Neural cell (in vitro differentiated cells): Measurements from ENCODE around the gene CCIN. TPM values are rescaled to one million over a fixed set of nuclear protein-coding genes. Genes with fewer than 3 reads are reported as not detected.

Experiments used
- H2AFZ ChIP-seq: fragments of 200-600, 300-800 bp; sonication (generic), shearing (Covaris generic); 2 replicates; pipeline ENCODE4 v1.6.0; 2014; ENCODE audit warnings: low read depth, mild to moderate bottlenecking, antibody characterized with exemption, low read length, moderate library complexity
- H3F3A ChIP-seq: fragments of 200-600 bp; shearing (Covaris generic); 2 replicates; pipeline ENCODE4 v1.6.1; 2016; ENCODE audit warnings: mild to moderate bottlenecking, moderate library complexity, mixed read lengths, antibody characterized with exemption, low read length; ENCODE audit not compliant: insufficient read depth, poor library complexity, severe bottlenecking
- H3K27ac ChIP-seq: fragments of 200-600, 300-800 bp; sonication (generic), shearing (Covaris generic); 2 replicates; pipeline ENCODE4 v1.5.1; 2014; ENCODE audit warnings: mild to moderate bottlenecking, low read length, moderate library complexity
- H3K27me3 ChIP-seq: fragments of 300-800, 200-600 bp; sonication (generic), shearing (Covaris generic); 2 replicates; pipeline ENCODE4 v1.6.0; 2014; ENCODE audit warnings: mild to moderate bottlenecking, low read depth, low read length, moderate library complexity; ENCODE audit not compliant: insufficient read depth
- H3K36me3 ChIP-seq: fragments of 300-800, 200-600 bp; sonication (generic), shearing (Covaris generic); 2 replicates; pipeline ENCODE4 v1.5.1; 2014; ENCODE audit warnings: mild to moderate bottlenecking, antibody characterized with exemption, low read length, moderate library complexity; ENCODE audit not compliant: insufficient read depth
- H3K4me2 ChIP-seq: fragments of 300-800, 200-600 bp; sonication (generic), shearing (Covaris generic); 2 replicates; pipeline ENCODE4 v1.6.0; 2014; ENCODE audit warnings: mild to moderate bottlenecking, low read length
- H3K4me3 ChIP-seq: fragments of 300-800, 200-600 bp; sonication (generic), shearing (Covaris generic); 2 replicates; pipeline ENCODE4 v1.5.1; 2014; ENCODE audit warnings: mild to moderate bottlenecking, low read length, moderate library complexity
- H3K79me2 ChIP-seq: fragments of 200-600 bp; shearing (Covaris generic); replicated peaks from 2 replicates; pipeline ENCODE4 v1.6.0; 2014; ENCODE audit warnings: mild to moderate bottlenecking, low read length, moderate library complexity; ENCODE audit not compliant: insufficient read depth
- H3K9ac ChIP-seq: fragments of 300-800, 200-600 bp; sonication (generic), shearing (Covaris generic); 2 replicates; pipeline ENCODE4 v1.6.1; 2016; ENCODE audit warnings: mild to moderate bottlenecking, low read length, mixed read lengths
- H3K9me2 ChIP-seq: fragments of 200-600 bp; shearing (Covaris generic); 2 replicates; pipeline ENCODE4 v1.6.1; 2016; ENCODE audit warnings: mild to moderate bottlenecking, low read length, mixed read lengths; ENCODE audit not compliant: insufficient read depth
- H3K9me3 ChIP-seq: fragments of 200-600, 300-800 bp; sonication (generic), shearing (Covaris generic); 2 replicates; pipeline ENCODE4 v1.6.1; 2016; ENCODE audit warnings: mild to moderate bottlenecking, mixed run types, low read length, moderate library complexity, mixed read lengths
- H4K20me1 ChIP-seq: fragments of 200-600 bp; shearing (Covaris generic); 2 replicates; pipeline ENCODE4 v1.6.1; 2016; ENCODE audit warnings: mild to moderate bottlenecking, mixed run types; ENCODE audit not compliant: insufficient read depth
- CTCF ChIP-seq: fragments of 450-650 bp; IDR thresholded peaks from 2 replicates; pipeline ENCODE4 v1.5.1; 2014; ENCODE audit warnings: antibody characterized with exemption, mild to moderate bottlenecking, moderate library complexity; ENCODE audit not compliant: poor library complexity, severe bottlenecking
- EP300 ChIP-seq: fragments of 450-650 bp; conservative IDR thresholded peaks from 2 replicates; pipeline ENCODE4 v1.6.1; 2014; ENCODE audit warnings: antibody characterized with exemption, mild to moderate bottlenecking, moderate library complexity; ENCODE audit not compliant: poor library complexity, severe bottlenecking
- EZH2 ChIP-seq: fragments of 200-600, 300-800 bp; shearing (Covaris generic), sonication (generic); IDR thresholded peaks from 2 replicates; pipeline ENCODE4 v1.6.1; 2014; ENCODE audit warnings: antibody characterized with exemption, low read length, borderline replicate concordance, mild to moderate bottlenecking; ENCODE audit not compliant: insufficient read depth, poor library complexity, severe bottlenecking
- MXI1 ChIP-seq: fragments of 450-650 bp; conservative IDR thresholded peaks from 2 replicates; pipeline ENCODE4 v1.6.1; 2014; ENCODE audit warnings: antibody characterized with exemption, mild to moderate bottlenecking; ENCODE audit not compliant: poor library complexity, severe bottlenecking
- POLR2AphosphoS5 ChIP-seq: IDR thresholded peaks from 2 replicates; pipeline ENCODE4 v1.6.1; 2012
- RAD21 ChIP-seq: fragments of 450-650 bp; conservative IDR thresholded peaks from 2 replicates; pipeline ENCODE4 v1.6.1; 2014; ENCODE audit warnings: antibody characterized with exemption, mild to moderate bottlenecking, moderate library complexity
- REST ChIP-seq: IDR thresholded peaks from 2 replicates; pipeline ENCODE4 v1.6.1; 2012; ENCODE audit warnings: borderline replicate concordance
- SMC3 ChIP-seq: fragments of 450-650 bp; conservative IDR thresholded peaks from 2 replicates; pipeline ENCODE4 v1.6.1; 2014; ENCODE audit warnings: antibody characterized with exemption, mild to moderate bottlenecking, moderate library complexity; ENCODE audit not compliant: poor library complexity
- TAF1 ChIP-seq: IDR thresholded peaks from 2 replicates; pipeline ENCODE4 v1.6.1; 2012; ENCODE audit warnings: low read depth
- polyA plus RNA-seq: library from polyadenylated mRNA; depleted of rRNA; stranded (reverse); fragments of >200 nt; gene quantifications from 2 replicates; pipeline ENCODE4 v1.2.3, GENCODE V29; 2014

Gene CCIN
- polyA plus RNA-seq, 1 donor from 2014 or later = not detected

GRCh38 chr9:36141761-36142160, 27.4 kb upstream of the CCIN start:
- no peaks in the 10 kb centered on the region for H3K79me2 ChIP-seq
- H3K4me3 ChIP-seq = no peak overlapping the region
- no peak for TF ChIP-seq POLR2AphosphoS5
- no peak for TF ChIP-seq EP300
- TF ChIP-seq CTCF = no peak
- TF ChIP-seq SMC3 = no peak
- no peak for TF ChIP-seq EZH2
- TF ChIP-seq TAF1 = no peak
- no peak for TF ChIP-seq RAD21
- TF ChIP-seq REST = no peak
- no peak for TF ChIP-seq MXI1
- no peaks in the 10 kb centered on the region for H3F3A ChIP-seq
- H3K9me3 ChIP-seq = no peaks in the 10 kb centered on the region
- H3K36me3 ChIP-seq = no peaks in the 10 kb centered on the region
- peaks cover 13% of the 10 kb centered on the region for H3K27me3 ChIP-seq
- no peak overlapping the region for H2AFZ ChIP-seq
- H3K9ac ChIP-seq = no peak overlapping the region
- H3K4me2 ChIP-seq = no peak overlapping the region
- no peak overlapping the region for H3K27ac ChIP-seq
- no peaks in the 10 kb centered on the region for H4K20me1 ChIP-seq
- no peaks in the 10 kb centered on the region for H3K9me2 ChIP-seq

- H3K36me3 ChIP-seq = no peaks in the 10 kb centered on the region
- no peak overlapping the region for H3K9ac ChIP-seq
- peaks cover 4% of the 10 kb centered on the region for H3K27me3 ChIP-seq
- no peak overlapping the region for H2AFZ ChIP-seq
- H3K4me2 ChIP-seq = no peak overlapping the region
- no peaks in the 10 kb centered on the region for H3K9me2 ChIP-seq
- no peak overlapping the region for H3K27ac ChIP-seq
- H3K4me3 ChIP-seq = no peak overlapping the region
- no peaks in the 10 kb centered on the region for H3K9me3 ChIP-seq
- H3F3A ChIP-seq = no peaks in the 10 kb centered on the region
- TF ChIP-seq EZH2 (no peak), REST (no peak)
- H3K79me2 ChIP-seq = no peaks in the 10 kb centered on the region
- no peaks in the 10 kb centered on the region for H4K20me1 ChIP-seq
Measured at GRCh38 chr9:36142510-36143244, 26.5 kb upstream of the CCIN start.
